HPDE6-E6E7 (cell line): ENCODE data around the gene RASA1.

Experiments used
- DNase-seq: peaks from one replicate; pipeline ENCODE4 v3.0.0; 2011; ENCODE audit warnings: missing footprints; ENCODE audit errors: extremely low spot score

The RASA1 gene

DNA sequence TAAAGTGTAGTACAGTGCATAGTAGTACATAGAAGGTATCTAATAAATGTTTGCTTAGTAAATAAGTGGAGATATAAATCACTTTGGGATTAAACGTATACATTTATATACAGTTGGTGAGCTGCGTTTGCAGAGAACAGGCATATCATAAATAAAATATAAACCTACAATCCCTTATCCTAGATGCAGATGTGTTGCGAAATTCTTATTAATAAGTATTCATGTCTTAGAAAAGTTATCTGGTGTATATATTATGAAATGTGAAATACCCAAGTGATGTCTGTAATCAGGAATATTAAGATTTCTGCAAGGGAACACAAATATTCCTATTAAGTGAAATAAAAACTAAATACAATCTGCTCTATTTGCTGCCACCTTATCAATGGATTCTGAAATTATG, 136.2 kb downstream of the RASA1 start:
- DNase-seq = no peak

DNA sequence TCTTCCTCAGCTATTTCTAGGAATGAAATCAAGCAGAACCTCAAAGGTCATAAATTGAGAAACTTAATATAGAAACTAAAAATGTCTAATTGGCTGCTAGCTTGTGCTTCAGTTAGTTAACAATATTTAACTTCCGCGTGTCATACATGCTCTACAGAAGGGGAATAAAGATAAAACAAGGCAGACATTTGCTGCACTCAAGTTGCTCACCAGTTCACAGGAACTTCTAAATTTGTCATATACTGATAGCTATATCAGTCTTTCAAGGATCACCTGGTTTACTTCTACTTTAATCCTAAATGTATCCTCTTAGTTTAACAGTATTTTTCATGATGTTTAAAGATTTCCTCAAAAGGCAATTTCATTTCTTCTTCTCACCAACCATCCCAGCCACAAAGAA, 136.7 kb downstream of the RASA1 start:
- no peak for DNase-seq

DNA sequence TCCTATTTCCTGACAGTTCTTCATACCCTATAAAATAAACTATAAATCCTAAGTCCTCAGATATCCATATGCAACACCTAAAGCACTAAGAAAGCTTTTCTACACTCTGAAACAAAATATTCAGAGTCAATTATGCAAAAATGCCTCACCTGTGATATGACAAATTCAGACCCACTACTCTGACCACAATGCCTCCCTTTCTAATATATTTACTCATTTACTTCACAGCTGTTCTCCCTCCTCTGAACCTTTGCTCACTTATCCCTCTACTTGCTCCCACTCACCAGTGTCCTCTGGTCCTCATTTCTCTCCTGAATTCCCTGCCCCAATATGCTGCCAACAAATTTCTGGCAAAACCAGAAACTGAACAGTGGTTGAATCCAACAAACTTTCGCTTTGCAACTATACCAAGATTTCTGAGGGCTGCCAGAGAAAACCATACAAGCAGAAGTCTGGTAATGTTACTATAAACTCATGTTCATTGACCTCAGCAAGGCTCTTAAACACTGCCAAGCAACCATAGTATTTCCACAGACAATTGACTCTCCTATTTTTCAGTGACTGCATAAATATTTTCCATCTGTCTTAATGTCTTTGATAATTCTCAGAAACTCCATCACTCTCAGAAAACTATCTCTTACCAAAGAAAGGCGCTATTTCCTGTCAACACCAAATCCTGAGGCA, 137.9 kb downstream of the RASA1 start:
- no peak for DNase-seq

DNA sequence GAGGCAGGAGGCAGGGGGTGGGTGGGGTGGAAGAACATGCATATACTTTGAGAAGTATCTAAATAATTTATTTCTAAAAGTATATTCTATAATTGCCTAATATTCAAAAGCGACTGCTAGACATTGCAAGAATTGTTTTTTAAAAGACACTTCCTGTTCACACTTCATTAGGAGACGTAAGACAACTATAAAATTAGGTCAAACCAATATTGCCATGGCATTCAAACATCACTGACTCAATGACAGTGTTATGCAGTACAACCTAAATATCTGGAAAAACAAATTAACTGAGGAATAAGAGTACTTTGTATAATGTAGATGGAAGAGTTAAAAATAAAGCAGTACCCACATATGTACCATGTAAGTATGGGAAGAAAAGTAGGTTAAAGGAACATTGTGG, 140.5 kb downstream of the RASA1 start:
- DNase-seq = no peak

DNA sequence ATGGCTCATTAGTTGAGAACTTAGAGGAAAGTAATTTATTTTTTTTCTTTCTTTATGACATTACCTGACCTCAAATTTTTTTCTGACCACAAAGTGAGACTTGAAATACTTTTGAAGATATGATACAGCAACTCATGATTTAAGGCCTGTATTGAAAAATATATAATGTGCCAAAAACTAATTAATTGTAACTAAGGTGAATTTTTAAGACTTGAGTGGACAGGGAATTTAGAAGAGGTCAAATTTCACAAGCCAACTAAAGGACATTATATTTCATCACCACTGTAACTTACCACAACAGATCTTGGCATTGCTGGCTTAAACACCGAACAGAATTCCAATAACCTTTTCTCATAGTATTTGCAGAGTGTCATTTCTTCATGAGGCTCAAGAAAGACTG, 143.2 kb downstream of the RASA1 start:
- DNase-seq = no peak

DNA sequence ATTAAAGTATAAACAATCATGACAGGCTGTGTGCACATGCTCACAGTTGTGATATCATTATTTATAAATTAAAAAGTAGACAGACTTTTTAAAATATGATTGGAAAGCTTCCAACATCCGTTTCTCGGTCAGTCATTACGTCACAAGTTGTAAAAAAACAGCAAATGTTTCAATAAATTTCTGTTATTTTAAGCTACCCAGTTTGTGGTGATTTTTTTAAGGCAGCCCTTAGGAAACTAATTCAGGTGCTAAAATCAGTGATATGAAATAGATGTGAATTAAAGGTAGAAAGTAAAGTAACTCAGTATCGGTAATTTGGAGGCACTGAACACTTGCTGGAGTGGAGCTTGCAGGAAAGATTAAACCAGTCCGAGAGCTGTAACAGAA, 143.9 kb downstream of the RASA1 start:
- DNase-seq = no peak

DNA sequence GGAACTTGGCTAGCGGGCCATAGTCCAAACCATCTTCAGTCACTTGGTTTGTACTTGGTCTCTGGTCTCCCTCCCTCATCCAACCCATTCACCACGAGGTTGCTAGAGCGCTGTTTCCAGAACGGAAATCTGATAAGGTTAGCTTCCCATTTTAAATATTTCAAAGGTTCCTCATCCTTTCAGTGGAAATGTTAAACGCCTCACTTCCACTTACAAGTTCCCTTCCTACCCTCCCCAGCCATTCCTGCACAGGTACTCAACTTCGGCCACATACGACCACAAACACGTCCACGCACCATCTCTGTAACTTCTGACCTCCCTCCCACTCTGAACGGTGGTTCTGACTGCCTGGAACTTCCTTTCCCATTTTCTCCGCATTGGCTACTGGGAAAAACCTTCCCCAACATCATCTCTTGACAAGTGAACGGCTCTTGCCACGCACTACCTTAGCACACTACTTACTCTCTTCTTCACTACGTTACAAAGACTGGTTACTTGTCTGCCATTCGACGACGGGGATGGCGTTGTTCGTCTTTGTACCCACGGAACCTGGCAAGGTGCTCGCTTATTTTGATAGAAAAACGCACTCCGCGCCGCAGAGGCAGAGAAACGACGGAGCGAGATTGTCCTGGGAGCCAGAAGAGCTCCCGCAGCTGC, 144.4 kb downstream of the RASA1 start:
- DNase-seq = no peak

DNA sequence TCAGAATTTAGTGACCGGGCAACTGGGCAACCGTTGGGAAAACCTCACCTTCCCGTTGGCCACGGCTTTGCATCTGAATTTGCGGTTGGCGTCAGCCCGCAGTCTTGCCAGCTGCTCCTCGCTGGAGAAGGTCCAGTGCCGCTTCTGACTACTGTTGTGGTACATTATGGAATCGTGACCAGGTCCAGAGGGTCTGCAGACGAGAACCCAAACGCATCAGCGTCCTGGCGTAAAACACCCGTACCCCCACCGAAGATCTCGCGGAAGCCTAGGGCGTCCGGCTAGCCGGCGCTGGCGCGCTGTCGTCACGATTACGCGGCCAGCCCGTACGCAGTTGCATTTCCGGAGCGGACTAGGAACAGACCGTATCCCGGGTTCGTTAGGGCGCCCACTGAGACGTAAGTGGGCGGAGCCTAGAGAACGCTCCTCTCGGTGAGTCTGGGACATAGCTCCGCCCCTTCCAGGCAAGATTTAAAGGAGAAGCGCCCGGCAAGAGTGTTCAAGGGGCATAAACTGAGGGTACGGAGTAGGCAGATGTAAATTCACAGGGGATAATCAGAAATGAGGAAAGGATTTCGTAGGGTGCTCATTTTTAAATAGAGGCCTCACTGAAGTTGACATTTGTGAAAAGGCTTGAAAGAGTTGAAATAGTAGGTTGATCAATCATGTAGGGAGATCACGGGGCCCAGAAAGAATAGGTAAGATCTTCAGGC, 145.1 kb downstream of the RASA1 start, which contains the start of gene CCNH:
Gene CCNH (minus strand): TSS at position 301 of the 713 bp plus-strand sequence. CDS start 136 bp downstream, at position 165.
- DNase-seq = peak; percentile 93

DNA sequence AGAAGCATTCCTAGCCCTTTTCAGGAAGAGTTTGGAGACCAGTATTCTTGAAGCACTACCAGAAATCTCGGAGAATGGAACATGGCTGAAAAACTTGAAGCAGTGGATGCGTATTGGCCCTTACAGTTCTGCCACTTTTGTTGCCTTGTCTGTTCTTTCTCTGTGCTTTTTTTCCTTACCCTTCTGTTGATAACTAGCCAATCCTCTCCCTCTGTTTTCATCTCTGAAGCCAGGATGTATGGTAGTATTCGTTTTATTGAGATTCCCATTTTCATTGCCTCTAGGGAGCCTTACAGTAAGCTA, 145.6 kb downstream of the RASA1 start:
- DNase-seq = no peak

DNA sequence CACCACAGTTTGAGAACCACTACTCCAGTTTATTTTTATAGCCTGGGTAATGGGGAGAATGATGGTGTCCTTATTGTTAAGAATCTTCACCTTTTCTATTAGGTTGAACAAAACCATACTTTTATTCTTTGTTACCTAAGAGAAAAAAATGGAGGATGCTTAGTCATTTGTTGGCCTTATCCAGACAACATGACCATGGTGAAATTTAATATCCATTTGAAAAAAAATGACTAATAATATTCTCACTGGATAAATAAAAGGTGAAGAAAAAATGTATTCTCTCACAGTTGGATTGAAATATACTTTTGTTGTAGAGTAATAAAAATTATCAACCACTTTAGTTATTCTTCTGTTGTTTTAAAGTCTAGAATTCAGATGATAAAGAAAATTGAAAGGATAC, 150.8 kb downstream of the RASA1 start:
- no peak for DNase-seq

DNA sequence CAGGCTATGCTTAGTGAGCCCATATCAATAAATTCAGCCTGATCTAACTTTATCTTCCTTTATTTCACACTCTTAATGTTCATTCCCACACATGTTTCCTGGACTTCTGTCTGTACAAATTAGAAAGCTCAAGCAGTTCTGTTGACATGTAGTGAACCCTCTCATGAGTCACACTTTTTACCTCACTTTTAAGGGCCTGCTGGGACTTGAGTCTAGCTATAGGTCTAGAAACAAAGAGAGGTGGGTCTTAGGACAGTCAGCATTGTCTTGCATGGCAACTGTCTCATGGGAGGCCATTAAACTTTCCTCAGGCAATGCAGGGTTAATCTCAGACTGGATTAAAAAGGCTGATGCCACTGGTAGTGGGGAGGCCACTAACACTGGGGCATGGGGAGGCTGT, 153.6 kb downstream of the RASA1 start:
- no peak for DNase-seq

DNA sequence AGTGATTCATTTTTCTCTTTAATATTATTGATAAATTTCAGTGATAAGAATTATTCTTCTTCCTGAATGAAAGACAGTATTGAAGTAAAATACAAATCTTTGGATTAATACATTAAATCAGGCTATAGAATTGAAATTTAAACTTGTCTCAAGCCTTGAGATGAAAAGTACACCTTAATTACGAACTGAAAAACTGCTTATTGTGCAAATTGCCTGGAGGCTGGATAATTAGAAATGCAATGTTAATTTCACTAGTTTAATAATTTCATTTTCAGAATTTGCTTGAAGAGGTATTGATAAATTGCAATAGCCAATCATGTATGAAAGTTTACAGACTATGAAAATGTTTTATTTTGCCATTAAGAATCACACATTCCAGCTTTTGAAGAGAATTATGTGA, 156.1 kb downstream of the RASA1 start:
- DNase-seq = no peak

DNA sequence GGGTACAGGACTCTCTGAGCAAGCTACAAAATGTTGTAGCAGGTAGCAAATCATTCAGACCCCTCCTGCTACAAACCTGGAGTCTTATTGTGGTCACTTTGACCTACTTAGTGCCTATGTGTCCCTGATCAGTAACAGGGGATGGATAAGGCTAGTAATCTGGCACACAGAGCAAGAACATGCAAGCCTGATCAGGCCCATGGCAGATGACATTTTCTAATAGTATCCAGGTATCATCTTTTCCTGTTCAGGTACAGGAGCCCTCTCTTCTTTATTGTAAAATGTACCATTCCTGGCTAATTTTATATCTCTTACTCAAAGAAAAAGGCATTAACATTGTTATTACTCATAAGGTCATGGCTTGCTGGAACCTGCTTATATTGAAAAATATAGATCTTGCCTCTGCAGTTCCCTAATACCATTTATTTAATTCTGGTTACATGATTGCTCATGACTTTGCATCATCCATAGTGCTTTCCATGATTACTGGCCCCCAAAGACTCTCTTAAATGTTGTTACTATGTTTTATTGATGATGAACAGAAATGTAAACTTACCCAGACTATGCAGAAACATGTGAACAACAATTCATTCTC, 163.3 kb downstream of the RASA1 start:
- no peak for DNase-seq

DNA sequence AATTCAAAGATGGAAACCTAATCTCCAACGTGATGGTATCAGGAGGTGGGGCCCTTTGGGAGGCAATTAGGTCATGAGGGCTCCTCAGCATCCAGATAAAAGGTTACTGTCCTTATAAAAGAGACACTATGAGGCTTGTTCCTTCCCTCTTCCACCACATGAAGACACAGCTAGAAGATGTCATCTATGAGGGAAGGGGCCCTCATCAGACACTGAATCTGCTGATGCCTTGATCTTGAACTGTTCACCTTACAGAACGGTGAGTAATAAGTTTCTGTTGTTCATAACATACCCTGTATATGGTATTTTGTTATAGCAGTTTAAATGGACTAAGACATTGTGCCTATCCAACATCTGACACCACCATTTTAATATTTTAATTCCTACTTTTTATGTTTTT, 164.8 kb downstream of the RASA1 start:
- no peak for DNase-seq

DNA sequence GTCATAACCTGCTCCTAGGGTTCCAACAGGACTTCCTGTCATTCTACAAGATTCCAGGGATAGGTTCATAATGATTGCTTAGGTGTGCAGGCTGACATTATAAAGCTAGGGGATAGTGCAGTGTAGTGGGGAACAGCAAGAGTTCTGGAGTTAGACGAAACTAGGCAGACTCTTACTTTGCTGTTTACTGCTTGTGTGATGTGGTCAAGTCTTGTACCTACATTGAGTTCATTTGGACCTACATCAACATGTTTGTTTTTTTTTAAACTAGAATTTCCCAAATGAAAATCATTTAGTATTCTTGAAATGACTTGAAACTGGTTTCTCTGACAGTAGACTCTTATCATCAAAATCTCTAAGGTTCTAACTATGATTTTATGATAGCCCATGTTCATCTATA, 166.3 kb downstream of the RASA1 start:
- DNase-seq = no peak

DNA sequence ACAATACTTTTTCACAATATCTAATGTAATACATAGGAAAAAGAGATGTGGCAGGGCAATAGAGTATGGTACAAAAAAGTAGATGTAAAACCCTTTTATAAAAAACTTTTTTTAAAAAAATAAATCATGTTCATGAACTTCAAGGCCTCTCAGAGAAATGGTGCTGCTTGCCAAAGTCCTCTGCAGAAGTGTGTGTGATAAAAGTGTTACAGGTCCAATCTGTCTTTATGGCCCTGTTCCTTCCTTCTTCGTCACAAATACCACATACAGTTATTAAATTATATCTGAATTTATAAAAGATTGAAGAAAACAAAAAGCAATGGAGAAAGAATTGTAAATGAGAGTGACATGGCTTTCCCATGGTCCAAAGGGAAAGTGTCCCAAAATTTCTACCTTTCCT, 166.8 kb downstream of the RASA1 start:
- no peak for DNase-seq

DNA sequence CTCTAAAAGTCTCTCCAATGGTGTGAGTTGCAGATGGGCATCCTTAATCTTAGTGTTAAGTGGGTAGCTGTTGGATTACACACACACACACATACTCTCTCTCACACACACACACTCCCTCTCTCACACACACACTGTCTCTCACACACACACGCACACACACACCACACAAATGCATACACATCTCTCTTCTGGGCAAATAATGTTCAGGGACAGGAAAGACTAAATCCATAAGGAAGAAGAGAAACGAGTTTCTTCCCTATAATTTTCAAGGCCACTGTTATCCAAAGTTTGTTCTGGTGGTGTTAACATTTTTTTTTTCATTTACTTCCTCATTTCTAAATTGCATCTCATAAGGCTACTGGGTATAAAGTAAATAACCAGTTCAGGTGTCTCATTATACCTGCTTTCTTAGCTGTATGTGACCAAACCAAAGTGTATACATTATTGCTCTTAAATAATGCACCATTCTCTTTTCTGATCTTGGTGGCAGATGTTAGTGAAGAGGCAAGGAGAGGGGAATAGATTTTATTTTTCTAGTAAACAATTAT, 167.5 kb downstream of the RASA1 start:
- DNase-seq = no peak

DNA sequence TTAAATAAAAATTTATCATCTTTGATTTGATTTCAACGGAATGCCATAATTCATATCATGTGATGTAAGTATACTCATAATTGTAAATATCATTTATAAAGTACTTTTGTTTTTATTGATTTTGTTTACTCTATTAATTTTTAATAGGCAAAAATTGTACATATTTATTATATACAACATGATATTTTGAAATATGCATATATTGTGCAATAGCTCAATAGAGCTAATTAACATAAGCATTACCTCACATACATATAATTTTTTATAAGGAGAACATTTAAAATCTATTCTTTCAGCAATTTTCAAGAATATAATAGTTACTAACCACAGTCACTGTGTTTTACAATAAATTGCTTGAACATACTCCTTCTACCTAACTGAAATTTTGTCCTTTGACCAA, 170.0 kb downstream of the RASA1 start:
- DNase-seq = no peak

DNA sequence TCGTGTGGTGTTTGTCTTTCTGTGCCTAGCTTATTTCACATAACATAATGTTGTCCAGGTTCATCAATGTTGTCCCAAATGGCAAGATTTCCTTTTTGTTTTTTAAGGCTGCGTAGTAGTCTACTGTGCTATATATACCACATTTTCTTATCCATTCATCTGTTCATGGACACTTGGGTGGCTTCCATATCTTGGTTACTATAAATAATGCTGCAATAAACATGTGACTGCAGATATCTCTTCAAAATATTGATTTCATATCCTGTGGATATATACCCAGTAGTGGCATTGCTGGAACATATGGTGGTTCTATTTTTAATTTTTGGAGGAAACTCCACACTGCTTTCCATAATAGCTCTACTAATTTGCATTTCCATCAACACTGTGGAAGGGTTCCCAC, 170.5 kb downstream of the RASA1 start:
- DNase-seq = no peak
